Posterior cingulate gyrus (tissue), 11 donors: ENCODE measurements around the gene CDKN2C.
"Not testable (repeated sequence)": the region's sequence is repeated elsewhere in the genome, so short reads cannot be mapped to it uniquely, and the experiment has no call there.

Experiments used
- DNase-seq, 10 donors: peaks; one replicate each; pipeline versions ENCODE4 v3.0.0 to v3.0.0-alpha.2; 2020 to 2021; ENCODE audit warnings: mixed read lengths in 3 of 10
- intact Hi-C: fragments of 100-400 bp; cut with DNase I; formaldehyde crosslinking; loops from one replicate; pipeline ENCODE4 v1.15.1; 2023

The CDKN2C gene

DNA sequence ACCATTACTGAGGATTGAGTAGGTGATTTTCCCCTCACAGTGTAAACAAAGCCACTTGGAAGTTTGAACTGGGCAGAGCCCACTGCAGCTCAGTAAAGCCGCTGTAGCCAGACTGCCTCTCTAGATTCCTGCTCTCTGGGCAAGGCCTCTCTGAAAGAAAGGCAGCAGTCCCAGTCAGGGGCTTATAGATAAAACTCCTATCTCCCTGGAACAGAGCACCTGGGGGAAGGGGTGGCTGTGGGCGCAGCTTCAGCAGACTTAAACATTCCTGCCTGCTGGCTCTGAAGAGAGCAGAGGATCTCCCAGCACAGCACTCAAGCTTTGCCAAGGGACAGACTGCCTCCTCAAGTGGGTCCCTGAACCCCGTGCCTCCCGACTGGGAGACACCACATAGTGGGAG is 35.5 kb downstream of the CDKN2C start:
- DNase-seq, intact Hi-C loops: not testable (repeated sequence)

DNA sequence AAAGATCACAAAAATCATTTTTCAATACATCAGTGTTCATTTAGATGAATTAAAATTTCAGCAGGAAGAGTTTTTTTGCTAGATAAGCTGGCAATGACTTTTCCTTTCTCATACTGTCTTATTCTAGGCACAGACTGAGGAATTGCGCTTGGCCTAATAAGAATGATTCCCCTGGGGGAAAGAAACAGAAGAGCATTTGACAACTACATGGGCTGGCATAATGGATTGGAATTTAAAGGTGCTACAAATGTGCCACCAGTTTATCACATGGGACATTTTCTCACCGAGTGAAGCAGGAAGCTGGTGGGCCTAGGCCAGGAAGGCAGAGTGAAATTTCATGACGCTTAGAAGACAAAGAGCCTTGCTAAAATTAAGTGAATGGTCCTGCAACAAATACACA is 39.3 kb downstream of the CDKN2C start:
- intact Hi-C loops: no loop called here
- DNase-seq: no peak

DNA sequence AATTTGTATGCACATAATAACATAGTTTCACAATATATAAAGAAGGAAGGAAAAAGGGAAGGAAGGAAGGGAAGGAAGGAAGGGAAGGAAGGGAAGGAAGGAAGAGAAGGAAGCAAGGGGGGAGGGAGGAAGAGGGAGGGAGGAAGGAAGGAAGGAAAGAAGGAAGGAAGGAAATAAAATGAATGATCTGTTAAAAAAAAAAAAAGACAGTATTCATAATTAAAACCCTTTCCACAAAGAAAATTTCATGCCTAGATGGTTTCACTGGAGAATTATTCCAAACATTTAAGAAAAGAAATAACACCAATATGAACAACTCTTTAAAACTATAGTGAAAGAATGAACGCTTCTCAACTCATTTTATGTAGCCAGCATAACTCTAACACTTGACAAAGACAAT is 44.8 kb downstream of the CDKN2C start:
- no peak for DNase-seq
- intact Hi-C loops: no loop called here

DNA sequence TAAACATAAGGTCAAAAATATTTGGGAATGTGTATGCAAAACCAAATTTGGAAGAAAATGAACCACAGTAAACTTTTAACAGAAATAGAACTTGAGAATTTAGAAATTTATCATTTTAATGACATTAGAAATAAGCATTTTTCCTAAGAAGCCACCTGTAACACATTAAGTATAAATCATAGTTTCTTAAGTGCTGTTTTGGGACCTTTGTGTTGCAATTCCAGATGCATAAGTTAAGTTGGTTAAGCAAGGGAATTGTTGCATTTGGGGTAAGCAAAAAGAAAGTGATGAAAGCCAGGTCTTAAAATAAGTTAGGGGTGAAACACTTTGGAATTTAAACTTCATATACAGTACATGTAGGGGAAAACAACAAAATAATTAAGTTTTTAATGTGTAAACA is 49.8 kb downstream of the CDKN2C start:
- intact Hi-C loops: no loop called here

More for the DNA sequence above, 49.8 kb downstream of the CDKN2C start:
- DNase-seq: no peak
